Keratinocyte (primary cell): Measurements from ENCODE around the gene ABCA8.

Experiments used
- EZH2 ChIP-seq: IDR thresholded peaks from one replicate; pipeline ENCODE4 v1.6.1; 2012; ENCODE audit warnings: inconsistent platforms, mild to moderate bottlenecking, low read length, moderate library complexity
- TF ChIP-seq, protein P1 (sequence below), 3 experiments: IDR thresholded peaks in 1 of 3; conservative IDR thresholded peaks in 1 of 3; optimal IDR thresholded peaks in 1 of 3; 2 replicates in 2 of 3; 3 replicates in 1 of 3; pipeline versions ENCODE3 to v1.5.1; 2011; ENCODE audit warnings: low read length in 3 of 3, mild to moderate bottlenecking in 3 of 3, moderate library complexity in 2 of 3, control low read depth in 1 of 3, inconsistent platforms in 1 of 3; ENCODE audit not compliant: insufficient read depth in 2 of 3; ENCODE audit errors: extremely low read depth in 1 of 3

DNA sequence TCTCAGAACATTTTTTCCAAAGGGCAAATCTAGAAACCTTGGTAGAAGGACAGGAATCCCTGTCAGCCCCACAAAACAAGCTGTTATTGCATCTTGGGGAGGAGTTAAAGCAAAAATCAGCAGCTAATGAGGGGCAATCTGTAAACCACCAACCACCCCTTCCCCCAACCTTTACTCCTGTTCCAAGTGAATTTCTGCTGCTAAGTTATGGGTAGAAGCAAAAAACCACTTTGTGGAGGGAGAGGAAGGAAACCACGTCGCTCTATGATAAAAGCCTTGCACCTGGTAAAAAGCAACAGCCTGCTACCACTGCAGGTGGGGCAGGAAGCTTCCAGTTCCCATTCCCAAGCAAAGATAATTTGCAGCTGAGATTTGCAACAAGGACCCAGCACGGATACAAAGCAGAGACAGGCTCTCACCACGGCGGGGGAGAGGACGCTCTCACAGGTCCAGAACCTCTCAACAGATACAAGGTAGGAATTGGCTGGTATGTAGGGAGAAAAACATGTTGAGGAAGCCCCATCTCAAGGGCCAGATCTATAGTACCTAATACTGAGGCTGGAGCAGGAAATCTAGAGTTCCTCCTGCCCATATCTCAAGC is 10.7 kb downstream of the ABCA8 start:
- TF ChIP-seq, protein P1, sequence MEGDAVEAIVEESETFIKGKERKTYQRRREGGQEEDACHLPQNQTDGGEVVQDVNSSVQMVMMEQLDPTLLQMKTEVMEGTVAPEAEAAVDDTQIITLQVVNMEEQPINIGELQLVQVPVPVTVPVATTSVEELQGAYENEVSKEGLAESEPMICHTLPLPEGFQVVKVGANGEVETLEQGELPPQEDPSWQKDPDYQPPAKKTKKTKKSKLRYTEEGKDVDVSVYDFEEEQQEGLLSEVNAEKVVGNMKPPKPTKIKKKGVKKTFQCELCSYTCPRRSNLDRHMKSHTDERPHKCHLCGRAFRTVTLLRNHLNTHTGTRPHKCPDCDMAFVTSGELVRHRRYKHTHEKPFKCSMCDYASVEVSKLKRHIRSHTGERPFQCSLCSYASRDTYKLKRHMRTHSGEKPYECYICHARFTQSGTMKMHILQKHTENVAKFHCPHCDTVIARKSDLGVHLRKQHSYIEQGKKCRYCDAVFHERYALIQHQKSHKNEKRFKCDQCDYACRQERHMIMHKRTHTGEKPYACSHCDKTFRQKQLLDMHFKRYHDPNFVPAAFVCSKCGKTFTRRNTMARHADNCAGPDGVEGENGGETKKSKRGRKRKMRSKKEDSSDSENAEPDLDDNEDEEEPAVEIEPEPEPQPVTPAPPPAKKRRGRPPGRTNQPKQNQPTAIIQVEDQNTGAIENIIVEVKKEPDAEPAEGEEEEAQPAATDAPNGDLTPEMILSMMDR (optimal IDR thresholded peaks at IDR 0.05 in 1 of 3, IDR thresholded peaks at IDR 0.05 in 1 of 3, conservative IDR thresholded peaks at IDR 0.05 in 1 of 3; ENCODE audit: extremely low read depth in 1 of 3, insufficient read depth in 2 of 3, low read length in 3 of 3): no peak
- TF ChIP-seq EZH2: no peak
